T-helper 1 cell treated with Interleukin-12 subunit alpha and Interleukin-12 subunit beta and Interleukin-4 antibody, amounts not matched to agents 30 ng/mL and 1 ng/mL, for 36 hours (primary cell): ENCODE data around the gene C11orf54. TPM values are rescaled to one million over a fixed set of nuclear protein-coding genes. Genes with fewer than 3 reads are reported as not detected.

Source experiments
- intact Hi-C: fragments of 100-400 bp; cut with micrococcal nuclease; formaldehyde crosslinking; loops from one replicate; pipeline ENCODE4 v1.15.1; 2024
- total RNA-seq: library from RNA; stranded (reverse); gene quantifications from 2 replicates; pipeline ENCODE4 v1.2.3, GENCODE V29; 2022

C11orf54 gene
- 21.3 and 24.6 TPM in 2 replicates for total RNA-seq

GRCh38 chr11:93741094-93741881 lies at the start of gene C11orf54, which contains the start of gene TAF1D:
Gene C11orf54 (plus strand): TSS chr11:93741672. CDS start chr11:93747394, 5,722 bp downstream.
Gene TAF1D (minus strand): TSS chr11:93741495. CDS start chr11:93739304, 2,191 bp downstream.
- intact Hi-C loops: loop anchor here (1.0 to 5.0 kb wide), 14 partner anchors 23 to 1491 kb away; partner anchors contain the start of genes ANKRD49, CEP295, CWC15 and FUT4

- intact Hi-C loops: no loop called here
Measured at GRCh38 chr11:93694109-93694508, 47.4 kb upstream of the C11orf54 start.

GRCh38 chr11:93694557-93694956 lies 46.9 kb upstream of the C11orf54 start:
- intact Hi-C loops: no loop called here

- intact Hi-C loops: loop anchor here (5.0 kb wide), 1 partner anchor 35 kb away; no protein-coding TSS in a partner anchor
Measured at GRCh38 chr11:93697611-93698010, 43.9 kb upstream of the C11orf54 start.

- intact Hi-C loops: no loop called here
Measured at GRCh38 chr11:93700830-93701229, 40.6 kb upstream of the C11orf54 start.

- intact Hi-C loops: no loop called here
Measured at GRCh38 chr11:93704237-93704636, 37.2 kb upstream of the C11orf54 start.

GRCh38 chr11:93710239-93710638 lies 31.2 kb upstream of the C11orf54 start:
- intact Hi-C loops: no loop called here

GRCh38 chr11:93712678-93713077 lies 28.8 kb upstream of the C11orf54 start:
- intact Hi-C loops: no loop called here

- intact Hi-C loops: no loop called here
Measured at GRCh38 chr11:93715797-93716396, 25.6 kb upstream of the C11orf54 start.

- intact Hi-C loops: no loop called here
Measured at GRCh38 chr11:93717501-93717900, 24.0 kb upstream of the C11orf54 start.

- intact Hi-C loops: loop anchor here (1.0 kb wide), 1 partner anchor 23 kb away; the partner anchor contains the start of genes C11orf54 and TAF1D
Measured at GRCh38 chr11:93718057-93718563, 23.4 kb upstream of the C11orf54 start.

- intact Hi-C loops: no loop called here
Measured at GRCh38 chr11:93719310-93719709, 22.2 kb upstream of the C11orf54 start.

GRCh38 chr11:93720522-93720921 lies 20.9 kb upstream of the C11orf54 start:
- intact Hi-C loops: no loop called here

- intact Hi-C loops: loop anchor here (2.0 kb wide), 1 partner anchor 37 kb away; no protein-coding TSS in a partner anchor
Measured at GRCh38 chr11:93724089-93724488, 17.4 kb upstream of the C11orf54 start.

GRCh38 chr11:93727985-93728791 lies 13.3 kb upstream of the C11orf54 start:
- intact Hi-C loops: no loop called here

GRCh38 chr11:93728792-93729128 lies 12.7 kb upstream of the C11orf54 start:
- intact Hi-C loops: no loop called here

- intact Hi-C loops: no loop called here
Measured at GRCh38 chr11:93729129-93729616, 12.3 kb upstream of the C11orf54 start.

GRCh38 chr11:93730108-93731107 lies 11.1 kb upstream of the C11orf54 start:
- intact Hi-C loops: loop anchor here (5.0 kb wide), 1 partner anchor 33 kb away; no protein-coding TSS in a partner anchor

- intact Hi-C loops: loop anchor here (5.0 kb wide), 1 partner anchor 35 kb away; no protein-coding TSS in a partner anchor
Measured at GRCh38 chr11:93732237-93732892, 9.1 kb upstream of the C11orf54 start.
